Thyroid gland (tissue), 4 donors: Measurements from ENCODE around the gene P4HA2. TPM values are rescaled to one million over a fixed set of nuclear protein-coding genes. Genes with fewer than 3 reads are reported as not detected.
A peak's percentile ranks its signal among the peaks of the same experiment; 100 is the strongest.

ENCODE experiments used
- DNase-seq, 2 donors: peaks; one replicate each; pipeline ENCODE4 v3.0.0-alpha.2; 2019
- H3K27ac ChIP-seq, 3 donors: fragments of 200-600 bp; sonication (generic); 1 replicate in 2 of 3; 2 replicates in 1 of 3; pipeline ENCODE4 v1.5.1; 2016 to 2019; ENCODE audit warnings: mild to moderate bottlenecking in 1 of 3, moderate library complexity in 1 of 3
- H3K27me3 ChIP-seq: fragments of 200-600 bp; sonication (generic); one replicate; pipeline ENCODE4 v1.5.1; 2019
- H3K36me3 ChIP-seq, 2 donors: fragments of 200-600 bp; sonication (generic); one replicate each; pipeline ENCODE4 v1.5.1; 2016 to 2019
- H3K4me1 ChIP-seq, 2 donors: fragments of 200-600 bp; sonication (generic); one replicate each; pipeline ENCODE4 v1.5.1; 2017 to 2019
- H3K4me3 ChIP-seq, 3 donors: fragments of 200-600 bp; sonication (generic); replicated peaks in 1 of 3; 1 replicate in 2 of 3; 2 replicates in 1 of 3; pipeline ENCODE4 v1.5.1; 2016; ENCODE audit warnings: mild to moderate bottlenecking in 1 of 3
- H3K9me3 ChIP-seq: fragments of 200-600 bp; sonication (generic); one replicate; pipeline ENCODE4 v1.5.1; 2017
- POLR2A ChIP-seq, 2 donors: fragments of 450-650 bp; IDR thresholded peaks; one replicate each; pipeline ENCODE4 v1.6.1; 2017; ENCODE audit warnings: antibody characterized with exemption in 2 of 2, mild to moderate bottlenecking in 2 of 2, moderate library complexity in 1 of 2
- WGBS, 2 donors: methylation state at CpG; one replicate each; pipeline ENCODE4 v1.1.5; 2017; 5-methylcytosine and 5-hydroxymethylcytosine counted together
- intact Hi-C: fragments of 100-400 bp; cut with DNase I; formaldehyde crosslinking; loops from one replicate; pipeline ENCODE4 v1.15.1; 2023
- total RNA-seq, 4 donors: library from RNA; depleted of rRNA; stranded (reverse); fragments of >200 nt; gene quantifications; one replicate each; pipeline ENCODE4 v1.2.3, GENCODE V29; 2016
- TF ChIP-seq, protein P1 (sequence below), 6 experiments: fragments of 200-600 bp in 3 of 6; fragments of 450-650 bp in 3 of 6; sonication (generic) in 3 of 6; IDR thresholded peaks; one replicate each; pipeline ENCODE4 v1.5.1; 2016 to 2019; ENCODE audit warnings: antibody characterized with exemption in 6 of 6, mild to moderate bottlenecking in 2 of 6, inconsistent platforms in 1 of 6, moderate library complexity in 1 of 6

Gene P4HA2
- total RNA-seq, 4 donors from 2014 or later: 21.3 to 32.0 (median 29.6) TPM

DNA sequence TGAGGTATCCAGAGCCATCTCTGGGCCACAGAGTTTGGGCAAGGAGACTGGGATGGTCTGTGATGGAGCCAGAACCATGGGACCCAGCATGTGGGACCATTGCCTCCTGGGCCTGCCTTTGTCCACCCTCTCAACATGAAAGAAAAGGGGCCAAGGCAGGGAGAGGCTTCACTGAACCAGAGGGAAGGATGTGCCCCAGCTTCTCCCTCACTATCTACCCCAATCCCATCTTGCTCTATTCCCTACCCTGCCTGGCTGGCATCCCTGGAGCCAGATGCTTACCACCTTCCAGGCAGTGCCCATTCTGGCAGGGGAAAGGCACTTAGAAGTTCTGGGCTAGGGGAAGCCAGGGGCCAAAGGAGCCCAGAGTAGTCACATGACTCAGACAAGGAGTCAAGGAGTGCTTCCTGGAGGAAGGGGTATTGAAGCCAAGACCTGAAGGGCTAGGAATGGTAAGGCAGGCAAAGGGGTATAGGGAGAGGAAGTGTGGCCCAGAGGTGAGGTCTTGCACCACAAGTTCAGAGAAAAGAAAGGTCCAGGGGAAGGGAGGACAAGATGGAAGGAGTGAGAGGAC is 39.6 kb upstream of the P4HA2 start:
- H3K9me3 ChIP-seq: no peaks in the 10 kb centered on the region
- TF ChIP-seq, protein P1, sequence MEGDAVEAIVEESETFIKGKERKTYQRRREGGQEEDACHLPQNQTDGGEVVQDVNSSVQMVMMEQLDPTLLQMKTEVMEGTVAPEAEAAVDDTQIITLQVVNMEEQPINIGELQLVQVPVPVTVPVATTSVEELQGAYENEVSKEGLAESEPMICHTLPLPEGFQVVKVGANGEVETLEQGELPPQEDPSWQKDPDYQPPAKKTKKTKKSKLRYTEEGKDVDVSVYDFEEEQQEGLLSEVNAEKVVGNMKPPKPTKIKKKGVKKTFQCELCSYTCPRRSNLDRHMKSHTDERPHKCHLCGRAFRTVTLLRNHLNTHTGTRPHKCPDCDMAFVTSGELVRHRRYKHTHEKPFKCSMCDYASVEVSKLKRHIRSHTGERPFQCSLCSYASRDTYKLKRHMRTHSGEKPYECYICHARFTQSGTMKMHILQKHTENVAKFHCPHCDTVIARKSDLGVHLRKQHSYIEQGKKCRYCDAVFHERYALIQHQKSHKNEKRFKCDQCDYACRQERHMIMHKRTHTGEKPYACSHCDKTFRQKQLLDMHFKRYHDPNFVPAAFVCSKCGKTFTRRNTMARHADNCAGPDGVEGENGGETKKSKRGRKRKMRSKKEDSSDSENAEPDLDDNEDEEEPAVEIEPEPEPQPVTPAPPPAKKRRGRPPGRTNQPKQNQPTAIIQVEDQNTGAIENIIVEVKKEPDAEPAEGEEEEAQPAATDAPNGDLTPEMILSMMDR (IDR thresholded peaks at IDR 0.05): no peak
- TF ChIP-seq POLR2A (IDR thresholded peaks at IDR 0.05): no peak
- H3K27me3 ChIP-seq: no peaks in the 10 kb centered on the region
- intact Hi-C loops: no loop called here
- H3K36me3 ChIP-seq: no peaks in the 10 kb centered on the region
- peaks cover 8 to 38% of the 10 kb centered on the region in 2 donors for H3K4me1 ChIP-seq
- no peak for DNase-seq
- no peak overlapping the region for H3K27ac ChIP-seq
- H3K4me3 ChIP-seq: no peak overlapping the region

DNA sequence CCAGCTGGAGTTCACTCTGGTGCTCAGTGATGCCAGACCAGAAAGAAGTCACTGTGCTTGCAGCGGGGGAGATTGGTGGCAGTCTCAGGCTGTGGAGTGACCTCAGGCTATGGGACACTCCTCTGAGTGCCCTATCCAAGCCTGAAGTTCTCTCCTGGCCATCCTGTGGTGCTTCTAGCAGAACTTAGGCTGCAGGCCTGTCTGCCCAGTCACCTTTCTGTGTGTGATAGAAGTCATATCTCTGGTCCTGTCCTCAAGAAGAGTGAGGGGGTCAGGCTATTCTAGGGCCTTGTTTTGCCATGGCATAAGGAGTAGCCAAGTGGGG is 39.1 kb upstream of the P4HA2 start:
- DNase-seq: no peak
- 100% methylated on average over 1 of the region's 1 CpG for WGBS, 2 donors
- Histone ChIP-seq H3K4me1 (peaks cover 8 to 41% of the 10 kb centered on the region in 2 donors), H3K27me3 (no peaks in the 10 kb centered on the region), H3K9me3 (no peaks in the 10 kb centered on the region), H3K4me3 (no peak overlapping the region), H3K36me3 (no peaks in the 10 kb centered on the region), H3K27ac (no peak overlapping the region)
- TF ChIP-seq, protein P1 (IDR thresholded peaks at IDR 0.05): no peak
- no peak for TF ChIP-seq POLR2A (IDR thresholded peaks at IDR 0.05)
- intact Hi-C loops: no loop called here

DNA sequence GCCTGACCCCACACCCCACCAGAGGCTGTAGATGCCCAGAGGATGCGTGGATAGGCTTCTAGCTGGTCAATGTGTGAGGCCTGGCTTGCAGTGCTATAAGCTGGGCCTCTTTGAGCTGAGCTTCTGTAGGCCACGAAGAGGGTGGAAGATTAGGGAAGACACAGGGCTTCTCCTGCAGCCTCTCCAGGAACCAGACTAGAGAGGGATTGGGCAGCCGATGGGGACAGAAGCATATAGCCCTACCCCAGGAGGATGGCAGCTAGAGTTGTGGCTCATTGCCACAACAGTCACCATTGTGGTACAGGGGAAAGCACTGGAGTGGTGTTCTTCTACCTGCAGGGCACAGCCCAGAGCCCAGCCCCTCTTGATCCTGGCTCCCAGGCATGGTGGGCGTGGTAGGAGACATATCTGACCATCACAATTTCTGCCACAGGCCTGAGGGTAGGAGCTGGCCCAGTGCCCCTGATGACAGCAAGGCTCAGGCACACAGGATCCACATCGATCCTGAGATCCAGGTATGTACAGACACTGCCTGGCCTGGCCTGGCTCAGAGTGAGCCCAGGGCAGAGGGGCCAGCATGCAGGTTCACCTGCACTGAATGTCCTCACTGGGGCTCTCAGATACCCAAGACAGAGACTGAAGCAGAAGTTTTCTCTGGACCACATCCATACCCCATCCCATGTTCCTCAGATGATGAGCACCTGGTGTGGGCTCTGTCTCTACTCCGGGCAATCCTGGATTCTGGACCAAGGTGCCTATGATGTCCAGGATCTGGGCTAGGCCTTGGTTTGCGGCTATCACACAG is 38.6 kb upstream of the P4HA2 start:
- TF ChIP-seq, protein P1 (IDR thresholded peaks at IDR 0.05): no peak
- no peak for TF ChIP-seq POLR2A (IDR thresholded peaks at IDR 0.05)
- peaks cover 8 to 46% of the 10 kb centered on the region in 2 donors for H3K4me1 ChIP-seq
- no peaks in the 10 kb centered on the region for H3K36me3 ChIP-seq
- WGBS, 2 donors: 83 to 97% methylated on average over 4 to 5 of the region's 7 CpGs
- intact Hi-C loops: no loop called here
- no peak overlapping the region for H3K4me3 ChIP-seq
- H3K27ac ChIP-seq: peak overlapping the region in 2 of 3 donors; percentile 28 to 48
- DNase-seq: no peak
- no peaks in the 10 kb centered on the region for H3K9me3 ChIP-seq
- no peaks in the 10 kb centered on the region for H3K27me3 ChIP-seq

DNA sequence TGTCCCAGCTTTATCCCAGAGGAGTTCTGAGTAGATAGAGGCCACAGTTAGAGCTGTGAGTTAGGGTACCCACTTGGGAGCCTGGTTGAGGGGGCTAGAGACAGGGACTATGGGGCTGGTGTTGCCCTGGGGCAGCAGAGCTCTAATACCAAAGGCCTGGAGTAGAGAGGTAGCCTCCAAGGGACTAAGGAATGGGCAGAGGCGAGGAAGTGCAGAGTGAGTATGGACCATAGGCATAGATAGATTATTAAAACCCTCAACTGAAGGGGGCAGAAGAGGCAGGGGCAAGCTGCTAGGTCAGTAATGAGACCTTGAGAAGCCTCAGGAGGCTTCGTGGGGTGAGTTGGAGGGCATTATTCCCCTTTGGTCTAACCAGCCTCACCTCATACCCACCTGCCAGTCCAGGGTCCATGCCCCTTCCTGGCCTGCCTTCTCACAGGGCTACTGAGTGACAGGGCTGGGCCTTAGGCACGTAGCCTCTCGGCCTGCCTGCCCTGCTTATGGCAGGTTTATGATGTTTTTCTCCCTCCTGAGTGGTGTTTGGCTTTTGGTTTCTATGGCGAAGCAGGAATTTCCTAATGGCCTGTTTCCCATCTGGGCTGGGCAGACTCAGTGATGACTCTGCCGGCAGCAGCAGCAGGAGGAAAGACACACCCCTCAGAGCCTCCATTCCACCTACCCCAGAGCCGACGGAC is 37.8 kb upstream of the P4HA2 start:
- H3K4me1 ChIP-seq: peaks cover 13 to 54% of the 10 kb centered on the region in 2 donors
- DNase-seq: peak in 1 of 2 donors; percentile 29
- no peak overlapping the region for H3K4me3 ChIP-seq
- intact Hi-C loops: no loop called here
- H3K9me3 ChIP-seq: no peaks in the 10 kb centered on the region
- 54 to 79% methylated on average over 4 to 5 of the region's 8 CpGs for WGBS, 2 donors
- peak overlapping the region in 2 of 3 donors; percentile 48 to 71 for H3K27ac ChIP-seq
- no peaks in the 10 kb centered on the region for H3K27me3 ChIP-seq
- no peaks in the 10 kb centered on the region for H3K36me3 ChIP-seq
- no peak for TF ChIP-seq POLR2A (IDR thresholded peaks at IDR 0.05)
- TF ChIP-seq, protein P1 (IDR thresholded peaks at IDR 0.05): no peak
